Kidney epithelial cell (primary cell): ENCODE results near the gene LHFPL3. TPM values are rescaled to one million over a fixed set of nuclear protein-coding genes. Genes with fewer than 3 reads are reported as not detected.
A peak's percentile ranks its signal among the peaks of the same experiment; 100 is the strongest.

ENCODE experiments used
- DNase-seq: peaks from one replicate; pipeline ENCODE4 v3.0.0-alpha.2; 2010; ENCODE audit warnings: low read depth
- H3K27me3 ChIP-seq: 2 replicates; pipeline ENCODE4 v1.6.0; 2011; ENCODE audit warnings: low read length; ENCODE audit not compliant: control insufficient read depth, insufficient read depth
- H3K36me3 ChIP-seq: 2 replicates; pipeline ENCODE4 v1.5.1; 2011; ENCODE audit warnings: low read length; ENCODE audit not compliant: control insufficient read depth, insufficient read depth
- H3K4me3 ChIP-seq: 2 replicates; pipeline ENCODE4 v1.5.1; 2011; ENCODE audit warnings: low read depth, mild to moderate bottlenecking, control low read depth, low read length
- CTCF ChIP-seq: IDR thresholded peaks from 2 replicates; pipeline ENCODE4 v1.5.1; 2011; ENCODE audit warnings: mild to moderate bottlenecking, moderate library complexity, low read length, control low read depth, inconsistent platforms; ENCODE audit not compliant: insufficient read depth, poor library complexity, severe bottlenecking
- total RNA-seq: library from RNA; depleted of rRNA; stranded (reverse); fragments of >200 nt; gene quantifications from 2 replicates; pipeline ENCODE4 v1.2.3, GENCODE V29; 2015

LHFPL3 gene
- total RNA-seq, 1 donor from 2014 or later: not detected

GRCh38 chr7:104327938-104328295, 486 bp upstream of the LHFPL3 start:
- no peak for TF ChIP-seq CTCF
- Histone ChIP-seq H3K36me3 (no peaks in the 10 kb centered on the region), H3K27me3 (peaks cover 42% of the 10 kb centered on the region), H3K4me3 (no peak overlapping the region)
- DNase-seq: no peak

GRCh38 chr7:104328970-104329825, 795 bp downstream of the LHFPL3 start:
- Histone ChIP-seq H3K27me3 (peaks cover 42% of the 10 kb centered on the region), H3K4me3 (no peak overlapping the region), H3K36me3 (no peaks in the 10 kb centered on the region)
- TF ChIP-seq CTCF: no peak
- no peak for DNase-seq

- Histone ChIP-seq H3K4me3 (no peak overlapping the region), H3K36me3 (no peaks in the 10 kb centered on the region), H3K27me3 (peaks cover 2% of the 10 kb centered on the region)
- DNase-seq: no peak
- TF ChIP-seq CTCF: peak; percentile 23
These were observed 13.1 kb downstream of the LHFPL3 start for GRCh38 chr7:104341546-104341945.

- H3K4me3 ChIP-seq: no peak overlapping the region
- no peak for DNase-seq
- no peaks in the 10 kb centered on the region for H3K27me3 ChIP-seq
- H3K36me3 ChIP-seq: no peaks in the 10 kb centered on the region
- TF ChIP-seq CTCF: no peak
These were observed 24.3 kb downstream of the LHFPL3 start for GRCh38 chr7:104352736-104353135.

GRCh38 chr7:104357166-104357565, 28.8 kb downstream of the LHFPL3 start:
- Histone ChIP-seq H3K27me3 (no peaks in the 10 kb centered on the region), H3K36me3 (no peaks in the 10 kb centered on the region), H3K4me3 (no peak overlapping the region)
- TF ChIP-seq CTCF: no peak
- DNase-seq: no peak
